KMS-11 (cell line): ENCODE data around the gene TDRD7.

ENCODE experiments used
- H2AFZ ChIP-seq: fragments of 200-600 bp; sonication (generic); 2 replicates; pipeline ENCODE4 v1.6.1; 2016; ENCODE audit warnings: antibody characterized with exemption, mixed run types, low read depth
- H3K27ac ChIP-seq: fragments of 200-600 bp; sonication (generic); 2 replicates; pipeline ENCODE4 v1.6.1; 2016; ENCODE audit warnings: mild to moderate bottlenecking, mixed run types
- H3K27me3 ChIP-seq: fragments of 200-600 bp; sonication (generic); 2 replicates; pipeline ENCODE4 v1.6.1; 2017; ENCODE audit warnings: mild to moderate bottlenecking, low read depth, mixed run types, moderate library complexity; ENCODE audit not compliant: insufficient read depth
- H3K36me3 ChIP-seq: fragments of 200-600 bp; sonication (generic); 2 replicates; pipeline ENCODE4 v1.6.1; 2017; ENCODE audit warnings: mild to moderate bottlenecking, mixed run types; ENCODE audit not compliant: insufficient read depth
- H3K4me1 ChIP-seq: fragments of 200-600 bp; sonication (generic); 2 replicates; pipeline ENCODE4 v1.6.1; 2016; ENCODE audit warnings: mild to moderate bottlenecking, low read depth, mixed run types; ENCODE audit not compliant: poor library complexity, severe bottlenecking
- H3K4me2 ChIP-seq: fragments of 200-600 bp; sonication (generic); 2 replicates; pipeline ENCODE4 v1.7.0; 2016; ENCODE audit warnings: mild to moderate bottlenecking, mixed run types
- H3K4me3 ChIP-seq: fragments of 200-600 bp; sonication (generic); IDR thresholded peaks from 2 replicates; pipeline ENCODE4 v1.6.1; 2017; ENCODE audit warnings: low read depth, low read length, mixed read lengths; ENCODE audit not compliant: insufficient read depth
- H3K79me2 ChIP-seq: fragments of 200-600 bp; sonication (generic); 2 replicates; pipeline ENCODE4 v1.6.1; 2016; ENCODE audit warnings: low read depth, mixed run types; ENCODE audit not compliant: insufficient read depth
- H3K9ac ChIP-seq: fragments of 200-600 bp; sonication (generic); 2 replicates; pipeline ENCODE4 v1.6.1; 2016; ENCODE audit warnings: mild to moderate bottlenecking, mixed run types
- H4K20me1 ChIP-seq: fragments of 200-600 bp; sonication (generic); 2 replicates; pipeline ENCODE4 v1.6.1; 2016; ENCODE audit warnings: mild to moderate bottlenecking, mixed run types; ENCODE audit not compliant: insufficient read depth
- TF ChIP-seq, protein P1 (sequence below): fragments of 200-600 bp; sonication (generic); conservative IDR thresholded peaks from 2 replicates; pipeline ENCODE4 v1.6.1; 2017; ENCODE audit warnings: low read depth, mild to moderate bottlenecking, antibody characterized with exemption, low read length, moderate library complexity, mixed read lengths

TDRD7 gene

GRCh38 chr9:97405551-97405950 lies 6.3 kb upstream of the TDRD7 start:
- Histone ChIP-seq H3K9ac (no peak overlapping the region), H3K4me2 (no peak overlapping the region), H2AFZ (no peak overlapping the region), H3K27me3 (no peaks in the 10 kb centered on the region), H3K4me1 (no peaks in the 10 kb centered on the region), H3K79me2 (no peaks in the 10 kb centered on the region), H3K27ac (no peak overlapping the region), H4K20me1 (no peaks in the 10 kb centered on the region), H3K36me3 (no peaks in the 10 kb centered on the region), H3K4me3 (no peak overlapping the region)
- TF ChIP-seq, protein P1, sequence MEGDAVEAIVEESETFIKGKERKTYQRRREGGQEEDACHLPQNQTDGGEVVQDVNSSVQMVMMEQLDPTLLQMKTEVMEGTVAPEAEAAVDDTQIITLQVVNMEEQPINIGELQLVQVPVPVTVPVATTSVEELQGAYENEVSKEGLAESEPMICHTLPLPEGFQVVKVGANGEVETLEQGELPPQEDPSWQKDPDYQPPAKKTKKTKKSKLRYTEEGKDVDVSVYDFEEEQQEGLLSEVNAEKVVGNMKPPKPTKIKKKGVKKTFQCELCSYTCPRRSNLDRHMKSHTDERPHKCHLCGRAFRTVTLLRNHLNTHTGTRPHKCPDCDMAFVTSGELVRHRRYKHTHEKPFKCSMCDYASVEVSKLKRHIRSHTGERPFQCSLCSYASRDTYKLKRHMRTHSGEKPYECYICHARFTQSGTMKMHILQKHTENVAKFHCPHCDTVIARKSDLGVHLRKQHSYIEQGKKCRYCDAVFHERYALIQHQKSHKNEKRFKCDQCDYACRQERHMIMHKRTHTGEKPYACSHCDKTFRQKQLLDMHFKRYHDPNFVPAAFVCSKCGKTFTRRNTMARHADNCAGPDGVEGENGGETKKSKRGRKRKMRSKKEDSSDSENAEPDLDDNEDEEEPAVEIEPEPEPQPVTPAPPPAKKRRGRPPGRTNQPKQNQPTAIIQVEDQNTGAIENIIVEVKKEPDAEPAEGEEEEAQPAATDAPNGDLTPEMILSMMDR: no peak

DNA sequence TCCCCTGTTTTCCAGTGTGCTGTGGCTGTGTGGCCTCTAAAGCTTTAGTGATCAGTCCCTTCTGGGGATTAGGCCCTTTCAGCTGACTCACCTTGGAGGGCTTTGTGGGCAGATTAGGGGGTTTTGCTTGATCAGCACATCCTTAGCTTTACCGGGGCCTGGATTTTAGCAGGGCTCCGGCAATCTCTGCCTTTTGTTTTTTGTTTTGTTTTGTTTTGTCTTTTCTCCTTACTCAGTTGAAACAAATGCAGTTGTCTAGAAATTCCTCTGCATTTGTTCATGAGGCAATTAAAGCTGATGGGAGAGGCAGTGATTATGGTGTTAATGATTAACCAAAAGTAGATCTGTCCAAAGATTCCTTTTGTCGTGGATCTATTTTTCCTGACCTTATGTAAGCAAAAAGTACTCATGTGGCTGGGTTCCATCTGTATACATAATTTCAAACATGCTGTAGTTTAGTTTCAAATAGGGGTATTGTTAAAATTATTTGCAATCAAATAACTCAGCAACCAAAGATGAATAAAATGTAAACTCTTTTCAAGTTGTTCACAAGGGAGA lies 5.2 kb upstream of the TDRD7 start:
- Histone ChIP-seq H3K36me3 (no peaks in the 10 kb centered on the region), H3K4me3 (no peak overlapping the region), H3K79me2 (no peaks in the 10 kb centered on the region), H3K27me3 (no peaks in the 10 kb centered on the region), H3K4me1 (peaks cover 5% of the 10 kb centered on the region), H3K9ac (no peak overlapping the region), H2AFZ (no peak overlapping the region), H3K27ac (no peak overlapping the region), H4K20me1 (no peaks in the 10 kb centered on the region), H3K4me2 (no peak overlapping the region)
- TF ChIP-seq, protein P1: no peak

- no peak overlapping the region for H3K4me2 ChIP-seq
- H3K79me2 ChIP-seq: no peaks in the 10 kb centered on the region
- no peaks in the 10 kb centered on the region for H4K20me1 ChIP-seq
- H3K4me3 ChIP-seq: no peak overlapping the region
- H3K4me1 ChIP-seq: peaks cover 15% of the 10 kb centered on the region
- H3K27me3 ChIP-seq: no peaks in the 10 kb centered on the region
- no peak overlapping the region for H2AFZ ChIP-seq
- TF ChIP-seq, protein P1: no peak
- H3K27ac ChIP-seq: no peak overlapping the region
- no peaks in the 10 kb centered on the region for H3K36me3 ChIP-seq
- H3K9ac ChIP-seq: no peak overlapping the region
Measured at GRCh38 chr9:97408562-97408961, 3.3 kb upstream of the TDRD7 start.

GRCh38 chr9:97411440-97411788 lies 482 bp upstream of the TDRD7 start:
- Histone ChIP-seq H3K27ac (no peak overlapping the region), H3K9ac (no peak overlapping the region; the same call in 1 of the 2 replicates), H3K36me3 (no peaks in the 10 kb centered on the region), H4K20me1 (no peaks in the 10 kb centered on the region), H3K4me2 (peak overlapping the region; percentile 74), H3K79me2 (no peaks in the 10 kb centered on the region), H3K4me3 (no peak overlapping the region), H2AFZ (peak overlapping the region; percentile 76), H3K27me3 (no peaks in the 10 kb centered on the region), H3K4me1 (peaks cover 16% of the 10 kb centered on the region)
- TF ChIP-seq, protein P1: no peak; the same call in 1 of the 2 replicates
